Testis (tissue), 3 donors: ENCODE measurements around the gene CDK7. TPM values are rescaled to one million over a fixed set of nuclear protein-coding genes. Genes with fewer than 3 reads are reported as not detected.

Experiments
- DNase-seq: peaks from one replicate; pipeline ENCODE4 v3.0.0-alpha.2; 2019
- H3K27ac ChIP-seq, 2 donors: fragments of 200-600 bp; sonication (generic); one replicate each; pipeline ENCODE4 v1.5.1; 2019
- H3K27me3 ChIP-seq: fragments of 200-600 bp; sonication (generic); one replicate; pipeline ENCODE4 v1.5.1; 2019
- H3K36me3 ChIP-seq: fragments of 200-600 bp; sonication (generic); one replicate; pipeline ENCODE4 v1.5.1; 2017; ENCODE audit warnings: low read depth; ENCODE audit errors: missing control alignments
- H3K4me1 ChIP-seq: fragments of 200-600 bp; sonication (generic); one replicate; pipeline ENCODE4 v1.5.1; 2019
- H3K4me3 ChIP-seq, 2 donors: fragments of 200-600 bp; sonication (generic); one replicate each; pipeline ENCODE4 v1.5.1; 2017 to 2019
- H3K9me3 ChIP-seq: fragments of 200-600 bp; sonication (generic); one replicate; pipeline ENCODE4 v1.5.1; 2017
- POLR2A ChIP-seq: fragments of 450-650 bp; IDR thresholded peaks from one replicate; pipeline ENCODE4 v1.6.1; 2017; ENCODE audit warnings: antibody characterized with exemption, mild to moderate bottlenecking, moderate library complexity
- whole genome bisulfite sequencing, 2 donors: methylation state at CpG; one replicate each; pipeline ENCODE4 v1.1.5; 2018; 5-methylcytosine and 5-hydroxymethylcytosine counted together
- intact Hi-C: fragments of 100-400 bp; cut with DNase I; formaldehyde crosslinking; loops from one replicate; pipeline ENCODE4 v1.15.1; 2023; ENCODE audit warnings: low total_unique reads
- polyA plus RNA-seq: library from polyadenylated mRNA; stranded (reverse); fragments of 350-450 nt; fragmentation: Illumina TruSeq; extraction: RNeasy Lipid Tissue Mini Kit (QIAGEN cat#74804); gene quantifications from one replicate; pipeline ENCODE4 v1.2.3, GENCODE V29; 2014; ENCODE audit warnings: low read depth, low replicate concordance; ENCODE audit not compliant: insufficient read depth
- total RNA-seq, 2 donors: library from RNA; depleted of rRNA; stranded (reverse); fragments of >200 nt; gene quantifications; one replicate each; pipeline ENCODE4 v1.2.3, GENCODE V29; 2016
- TF ChIP-seq, protein P1 (sequence below), 3 experiments: fragments of 450-650 bp in 2 of 3; fragments of 200-600 bp in 1 of 3; sonication (generic) in 1 of 3; IDR thresholded peaks; one replicate each; pipeline ENCODE4 v1.5.1; 2016 to 2019; ENCODE audit warnings: antibody characterized with exemption in 3 of 3, mild to moderate bottlenecking in 2 of 3, moderate library complexity in 1 of 3

CDK7 gene
- total and polyA plus RNA-seq, 3 donors from 2014 or later: 31.7 to 86.0 (median 35.1) TPM

DNA sequence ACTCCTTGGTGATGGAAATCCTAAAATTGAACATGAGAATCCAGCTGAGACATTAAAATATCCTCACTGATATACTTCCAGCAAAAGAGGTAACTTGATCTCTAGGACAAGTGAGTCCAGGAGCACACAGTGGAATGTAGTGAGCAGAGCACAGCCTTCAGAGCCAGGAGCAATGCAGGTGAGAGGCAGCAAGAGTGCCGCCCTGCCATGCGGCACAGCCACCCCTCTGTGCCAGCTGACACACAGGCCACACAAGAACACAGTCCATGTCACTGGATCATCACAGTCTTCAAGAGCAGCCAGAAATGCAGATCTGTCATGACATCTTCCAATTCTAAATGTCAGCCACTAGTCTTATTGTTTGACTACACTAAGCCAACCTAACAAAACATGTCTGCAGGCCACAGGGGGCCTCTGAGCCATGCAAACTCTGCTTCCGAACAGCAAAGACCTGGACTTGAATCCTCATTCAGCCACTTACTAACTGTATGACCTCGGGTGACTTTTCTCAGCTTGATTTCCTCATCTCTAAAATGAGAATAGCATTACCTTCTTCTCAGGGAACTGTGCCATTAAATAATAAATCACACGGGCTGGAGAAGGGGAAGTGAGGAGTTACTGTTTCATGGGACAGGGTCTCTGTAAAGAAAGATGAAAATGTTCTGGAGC is 50.9 kb downstream of the CDK7 start:
- Histone ChIP-seq H3K4me1 (no peaks in the 10 kb centered on the region), H3K4me3 (no peak overlapping the region), H3K27me3 (no peaks in the 10 kb centered on the region), H3K36me3 (no peaks in the 10 kb centered on the region), H3K27ac (no peak overlapping the region), H3K9me3 (no peaks in the 10 kb centered on the region)
- intact Hi-C loops: no loop called here
- no peak for TF ChIP-seq POLR2A
- TF ChIP-seq, protein P1, sequence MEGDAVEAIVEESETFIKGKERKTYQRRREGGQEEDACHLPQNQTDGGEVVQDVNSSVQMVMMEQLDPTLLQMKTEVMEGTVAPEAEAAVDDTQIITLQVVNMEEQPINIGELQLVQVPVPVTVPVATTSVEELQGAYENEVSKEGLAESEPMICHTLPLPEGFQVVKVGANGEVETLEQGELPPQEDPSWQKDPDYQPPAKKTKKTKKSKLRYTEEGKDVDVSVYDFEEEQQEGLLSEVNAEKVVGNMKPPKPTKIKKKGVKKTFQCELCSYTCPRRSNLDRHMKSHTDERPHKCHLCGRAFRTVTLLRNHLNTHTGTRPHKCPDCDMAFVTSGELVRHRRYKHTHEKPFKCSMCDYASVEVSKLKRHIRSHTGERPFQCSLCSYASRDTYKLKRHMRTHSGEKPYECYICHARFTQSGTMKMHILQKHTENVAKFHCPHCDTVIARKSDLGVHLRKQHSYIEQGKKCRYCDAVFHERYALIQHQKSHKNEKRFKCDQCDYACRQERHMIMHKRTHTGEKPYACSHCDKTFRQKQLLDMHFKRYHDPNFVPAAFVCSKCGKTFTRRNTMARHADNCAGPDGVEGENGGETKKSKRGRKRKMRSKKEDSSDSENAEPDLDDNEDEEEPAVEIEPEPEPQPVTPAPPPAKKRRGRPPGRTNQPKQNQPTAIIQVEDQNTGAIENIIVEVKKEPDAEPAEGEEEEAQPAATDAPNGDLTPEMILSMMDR (IDR thresholded peaks at IDR 0.05): no peak
- 83 to 87% methylated on average over 5 of the region's 5 CpGs for WGBS, 2 donors
- DNase-seq: no peak

DNA sequence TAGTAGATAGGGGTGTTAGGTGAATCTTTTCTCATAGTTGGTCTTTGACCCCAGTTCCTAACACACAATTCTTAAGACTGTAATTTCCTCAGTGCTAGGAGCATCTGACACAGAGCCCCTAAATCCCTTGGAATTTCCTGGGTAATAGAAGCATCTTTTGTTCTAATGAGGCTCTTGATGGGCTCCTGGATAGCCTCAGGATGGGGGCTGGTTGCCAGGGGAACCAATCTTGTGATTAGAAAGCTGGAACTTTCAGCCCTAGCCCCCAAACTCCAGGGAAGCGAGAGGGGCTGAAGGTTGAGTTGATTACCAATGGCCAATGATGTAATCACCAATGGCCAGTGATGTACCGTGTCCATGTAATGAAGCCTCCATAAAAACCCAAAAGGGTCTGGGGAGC is 53.4 kb downstream of the CDK7 start:
- no peak for TF ChIP-seq POLR2A
- TF ChIP-seq, protein P1 (IDR thresholded peaks at IDR 0.05): no peak
- Histone ChIP-seq H3K4me3 (no peak overlapping the region), H3K27me3 (no peaks in the 10 kb centered on the region), H3K27ac (no peak overlapping the region), H3K36me3 (no peaks in the 10 kb centered on the region), H3K9me3 (no peaks in the 10 kb centered on the region), H3K4me1 (no peaks in the 10 kb centered on the region)
- intact Hi-C loops: no loop called here
- DNase-seq: no peak
- 67% methylated on average over 2 of the region's 2 CpGs for WGBS, 2 donors

DNA sequence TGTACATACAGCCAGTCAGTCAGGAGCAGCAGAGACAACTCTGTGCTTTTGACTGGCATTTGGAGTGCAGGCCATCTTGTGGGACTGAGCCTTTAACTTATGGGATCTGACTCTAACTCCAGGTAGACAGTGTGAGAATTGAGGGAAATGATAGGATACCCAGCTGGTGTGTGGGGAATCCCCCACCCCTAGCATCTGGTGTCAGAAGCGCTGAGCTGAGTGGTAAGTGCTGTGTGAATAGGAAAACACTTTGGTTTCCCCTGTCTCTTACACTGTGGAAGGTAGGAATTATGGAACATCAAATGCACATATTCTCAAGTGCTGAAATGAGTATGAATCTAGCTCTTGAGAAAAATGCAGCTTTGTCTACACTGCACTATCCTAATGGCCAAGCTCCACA is 54.0 kb downstream of the CDK7 start:
- Histone ChIP-seq H3K27ac (no peak overlapping the region), H3K36me3 (no peaks in the 10 kb centered on the region), H3K9me3 (no peaks in the 10 kb centered on the region), H3K4me3 (no peak overlapping the region), H3K4me1 (no peaks in the 10 kb centered on the region), H3K27me3 (no peaks in the 10 kb centered on the region)
- intact Hi-C loops: no loop called here
- TF ChIP-seq, protein P1 (IDR thresholded peaks at IDR 0.05): no peak
- no peak for TF ChIP-seq POLR2A
- 85 to 93% methylated on average over 1 of the region's 1 CpG for WGBS, 2 donors
- no peak for DNase-seq

DNA sequence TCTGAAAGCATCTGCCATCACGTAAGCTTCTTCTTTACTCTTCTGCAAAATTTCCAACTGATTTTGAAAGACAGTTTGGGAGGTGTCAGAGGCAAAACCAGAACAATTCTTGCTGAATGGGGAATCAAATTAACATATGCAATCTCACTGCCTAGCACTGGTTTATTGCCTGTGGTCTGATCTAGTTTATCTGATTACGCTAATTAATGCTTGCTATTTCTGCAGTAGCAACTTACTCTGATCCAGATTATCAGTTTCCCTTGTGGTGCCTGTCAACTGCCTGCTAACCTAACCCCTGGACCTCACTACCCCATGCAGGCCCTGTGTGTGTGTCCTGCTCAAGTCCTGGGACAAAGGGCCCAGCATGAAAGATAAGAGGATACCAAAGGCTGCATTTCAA is 57.6 kb downstream of the CDK7 start:
- no peaks in the 10 kb centered on the region for H3K36me3 ChIP-seq
- TF ChIP-seq, protein P1 (IDR thresholded peaks at IDR 0.05): no peak
- no peak for TF ChIP-seq POLR2A
- intact Hi-C loops: no loop called here
- no peaks in the 10 kb centered on the region for H3K9me3 ChIP-seq
- WGBS, 2 donors: 85 to 94% methylated on average over 2 of the region's 2 CpGs
- no peak for DNase-seq
- H3K4me3 ChIP-seq: no peak overlapping the region
- no peaks in the 10 kb centered on the region for H3K27me3 ChIP-seq
- H3K4me1 ChIP-seq: no peaks in the 10 kb centered on the region
- no peak overlapping the region for H3K27ac ChIP-seq

DNA sequence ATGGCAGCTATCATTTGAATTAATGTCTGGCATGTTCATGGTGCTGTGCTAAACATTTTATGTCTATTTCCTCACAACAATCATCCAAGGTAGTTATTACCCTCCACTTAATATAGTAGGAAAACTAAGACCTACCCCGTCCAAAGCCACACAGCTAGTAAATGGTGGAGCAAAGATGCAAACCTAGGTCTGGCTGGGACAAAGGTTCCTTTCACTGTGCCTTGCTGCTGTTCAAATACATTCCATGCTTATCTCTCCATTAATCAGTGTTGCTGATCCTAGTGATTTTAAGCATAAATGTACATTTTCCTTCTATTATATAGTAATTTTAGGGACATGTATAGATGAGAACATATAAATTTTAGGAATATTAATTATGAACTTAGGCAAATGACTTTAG is 59.2 kb downstream of the CDK7 start:
- H3K27ac ChIP-seq: no peak overlapping the region

More for the DNA sequence above, 59.2 kb downstream of the CDK7 start:
- Histone ChIP-seq H3K27me3 (no peaks in the 10 kb centered on the region), H3K36me3 (no peaks in the 10 kb centered on the region), H3K4me1 (no peaks in the 10 kb centered on the region), H3K4me3 (no peak overlapping the region), H3K9me3 (no peaks in the 10 kb centered on the region)
- DNase-seq: no peak
- no peak for TF ChIP-seq POLR2A
- TF ChIP-seq, protein P1 (IDR thresholded peaks at IDR 0.05): no peak
- WGBS, 2 donors: 52 to 95% methylated on average over 1 of the region's 1 CpG
- intact Hi-C loops: no loop called here
